Uterus (tissue), 4 donors: Measurements from ENCODE around the gene WDSUB1. TPM values are rescaled to one million over a fixed set of nuclear protein-coding genes. Genes with fewer than 3 reads are reported as not detected.

ENCODE experiments used
- DNase-seq, 2 donors: peaks; one replicate each; pipeline ENCODE4 v3.0.0-alpha.2; 2019 to 2020
- H3K27ac ChIP-seq, 2 donors: fragments of 200-600 bp; sonication (generic); 1 replicate in 1 of 2; 2 replicates in 1 of 2; pipeline ENCODE4 v1.5.1; 2016 to 2018
- H3K27me3 ChIP-seq, 2 donors: fragments of 200-600 bp; sonication (generic); one replicate each; pipeline ENCODE4 v1.5.1; 2018 to 2019; ENCODE audit warnings: control low read depth in 1 of 2
- H3K36me3 ChIP-seq, 2 donors: fragments of 200-600 bp; sonication (generic); one replicate each; pipeline ENCODE4 v1.5.1; 2019; ENCODE audit warnings: control low read depth in 1 of 2
- H3K4me1 ChIP-seq, 2 donors: fragments of 200-600 bp; sonication (generic); one replicate each; pipeline ENCODE4 v1.5.1; 2018 to 2019; ENCODE audit warnings: control low read depth in 1 of 2
- H3K4me3 ChIP-seq, 2 donors: fragments of 200-600 bp; sonication (generic); 1 replicate in 1 of 2; 2 replicates in 1 of 2; pipeline ENCODE4 v1.5.1; 2018 to 2019; ENCODE audit warnings: mild to moderate bottlenecking in 1 of 2
- H3K9me3 ChIP-seq, 2 donors: fragments of 200-600 bp; sonication (generic); one replicate each; pipeline ENCODE4 v1.5.1; 2019; ENCODE audit warnings: control low read depth in 1 of 2
- POLR2A ChIP-seq, 2 donors: fragments of 450-650 bp; IDR thresholded peaks; one replicate each; pipeline ENCODE4 v1.6.1; 2016; ENCODE audit warnings: antibody characterized with exemption in 2 of 2, mild to moderate bottlenecking in 1 of 2, moderate library complexity in 1 of 2
- intact Hi-C: fragments of 100-400 bp; cut with DNase I; formaldehyde crosslinking; loops from one replicate; pipeline ENCODE4 v1.15.1; 2023; ENCODE audit warnings: low total_unique reads
- total RNA-seq, 4 donors: library from RNA; depleted of rRNA in 3 of 4; stranded (reverse); fragments of >200 nt in 3 of 4; gene quantifications; one replicate each; pipeline versions ENCODE4 v1.1.0 to v1.2.4, GENCODE V29; 2014 to 2023
- TF ChIP-seq, protein P1 (sequence below), 4 experiments: fragments of 200-600 bp in 2 of 4; fragments of 450-650 bp in 2 of 4; sonication (generic) in 2 of 4; IDR thresholded peaks; one replicate each; pipeline ENCODE4 v1.5.1; 2016 to 2019; ENCODE audit warnings: antibody characterized with exemption in 4 of 4, mild to moderate bottlenecking in 2 of 4, moderate library complexity in 1 of 4
- donor health status: DM: yes; HTN: yes; CAD: no.

WDSUB1 gene
- total RNA-seq, 4 donors from 2014 or later = 5.6 to 10.3 (median 8.3) TPM

GRCh38 chr2:159256159-159256558 lies 30.3 kb downstream of the WDSUB1 start:
- Histone ChIP-seq H3K27me3 (no peaks in the 10 kb centered on the region), H3K36me3 (no peaks in the 10 kb centered on the region), H3K27ac (no peak overlapping the region), H3K4me3 (no peak overlapping the region), H3K4me1 (peaks cover 0 to 2% of the 10 kb centered on the region in 2 donors), H3K9me3 (no peaks in the 10 kb centered on the region)
- TF ChIP-seq, protein P1, sequence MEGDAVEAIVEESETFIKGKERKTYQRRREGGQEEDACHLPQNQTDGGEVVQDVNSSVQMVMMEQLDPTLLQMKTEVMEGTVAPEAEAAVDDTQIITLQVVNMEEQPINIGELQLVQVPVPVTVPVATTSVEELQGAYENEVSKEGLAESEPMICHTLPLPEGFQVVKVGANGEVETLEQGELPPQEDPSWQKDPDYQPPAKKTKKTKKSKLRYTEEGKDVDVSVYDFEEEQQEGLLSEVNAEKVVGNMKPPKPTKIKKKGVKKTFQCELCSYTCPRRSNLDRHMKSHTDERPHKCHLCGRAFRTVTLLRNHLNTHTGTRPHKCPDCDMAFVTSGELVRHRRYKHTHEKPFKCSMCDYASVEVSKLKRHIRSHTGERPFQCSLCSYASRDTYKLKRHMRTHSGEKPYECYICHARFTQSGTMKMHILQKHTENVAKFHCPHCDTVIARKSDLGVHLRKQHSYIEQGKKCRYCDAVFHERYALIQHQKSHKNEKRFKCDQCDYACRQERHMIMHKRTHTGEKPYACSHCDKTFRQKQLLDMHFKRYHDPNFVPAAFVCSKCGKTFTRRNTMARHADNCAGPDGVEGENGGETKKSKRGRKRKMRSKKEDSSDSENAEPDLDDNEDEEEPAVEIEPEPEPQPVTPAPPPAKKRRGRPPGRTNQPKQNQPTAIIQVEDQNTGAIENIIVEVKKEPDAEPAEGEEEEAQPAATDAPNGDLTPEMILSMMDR (IDR thresholded peaks at IDR 0.05) = no peak
- TF ChIP-seq POLR2A (IDR thresholded peaks at IDR 0.05) = no peak
- no peak for DNase-seq
- intact Hi-C loops = no loop called here

GRCh38 chr2:159252905-159253304 lies 33.6 kb downstream of the WDSUB1 start:
- intact Hi-C loops = no loop called here
- Histone ChIP-seq H3K4me1 (peaks cover 0 to 2% of the 10 kb centered on the region in 2 donors), H3K4me3 (no peak overlapping the region), H3K36me3 (no peaks in the 10 kb centered on the region), H3K9me3 (no peaks in the 10 kb centered on the region), H3K27ac (no peak overlapping the region), H3K27me3 (no peaks in the 10 kb centered on the region)
- TF ChIP-seq, protein P1 (IDR thresholded peaks at IDR 0.05) = no peak
- TF ChIP-seq POLR2A (IDR thresholded peaks at IDR 0.05) = no peak
- DNase-seq = no peak

DNA sequence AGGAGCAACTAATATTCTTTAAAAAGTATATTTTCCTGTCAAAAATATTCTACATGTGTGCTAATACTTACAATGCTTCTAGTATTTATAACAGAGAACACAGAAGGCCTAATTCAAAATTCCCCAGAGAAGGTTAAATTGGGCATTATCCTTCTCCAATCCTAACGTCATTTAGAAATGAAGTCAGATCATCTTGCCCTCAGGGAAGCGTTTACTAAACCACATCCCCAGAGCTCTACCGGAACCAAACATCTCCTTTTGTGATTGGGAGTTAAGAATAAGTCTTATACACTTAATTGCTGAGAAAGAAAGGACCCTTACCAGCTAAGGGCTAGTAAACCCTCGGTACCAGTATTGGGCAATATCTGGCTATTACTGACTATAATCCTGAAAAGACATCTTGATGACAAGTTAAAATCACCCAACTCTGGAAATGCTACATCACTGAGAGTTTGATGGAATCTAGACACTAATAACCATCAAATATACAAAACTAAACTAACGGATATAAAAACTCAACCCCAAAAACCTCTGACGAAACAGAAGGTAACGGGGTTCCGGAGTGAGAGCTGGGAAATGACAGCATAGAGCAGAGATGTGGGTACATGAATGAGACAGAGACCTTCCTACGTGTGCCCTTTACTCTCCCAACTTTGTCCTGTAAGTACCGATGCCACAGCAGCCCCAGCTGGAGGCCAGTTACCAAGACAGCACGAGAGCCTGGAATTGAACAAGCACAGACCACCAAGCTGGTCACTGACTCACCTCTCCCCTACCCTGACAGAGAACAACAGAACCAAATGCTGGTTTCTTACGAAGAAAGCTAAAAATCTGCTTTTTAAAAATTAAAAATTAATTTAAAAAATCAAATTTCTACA lies 35.0 kb downstream of the WDSUB1 start:
- no peak for TF ChIP-seq POLR2A (IDR thresholded peaks at IDR 0.05)
- TF ChIP-seq, protein P1 (IDR thresholded peaks at IDR 0.05) = no peak
- Histone ChIP-seq H3K4me3 (no peak overlapping the region), H3K4me1 (peaks cover 0 to 2% of the 10 kb centered on the region in 2 donors), H3K36me3 (no peaks in the 10 kb centered on the region), H3K27ac (no peak overlapping the region), H3K9me3 (no peaks in the 10 kb centered on the region), H3K27me3 (no peaks in the 10 kb centered on the region)
- intact Hi-C loops = no loop called here
- DNase-seq = no peak

DNA sequence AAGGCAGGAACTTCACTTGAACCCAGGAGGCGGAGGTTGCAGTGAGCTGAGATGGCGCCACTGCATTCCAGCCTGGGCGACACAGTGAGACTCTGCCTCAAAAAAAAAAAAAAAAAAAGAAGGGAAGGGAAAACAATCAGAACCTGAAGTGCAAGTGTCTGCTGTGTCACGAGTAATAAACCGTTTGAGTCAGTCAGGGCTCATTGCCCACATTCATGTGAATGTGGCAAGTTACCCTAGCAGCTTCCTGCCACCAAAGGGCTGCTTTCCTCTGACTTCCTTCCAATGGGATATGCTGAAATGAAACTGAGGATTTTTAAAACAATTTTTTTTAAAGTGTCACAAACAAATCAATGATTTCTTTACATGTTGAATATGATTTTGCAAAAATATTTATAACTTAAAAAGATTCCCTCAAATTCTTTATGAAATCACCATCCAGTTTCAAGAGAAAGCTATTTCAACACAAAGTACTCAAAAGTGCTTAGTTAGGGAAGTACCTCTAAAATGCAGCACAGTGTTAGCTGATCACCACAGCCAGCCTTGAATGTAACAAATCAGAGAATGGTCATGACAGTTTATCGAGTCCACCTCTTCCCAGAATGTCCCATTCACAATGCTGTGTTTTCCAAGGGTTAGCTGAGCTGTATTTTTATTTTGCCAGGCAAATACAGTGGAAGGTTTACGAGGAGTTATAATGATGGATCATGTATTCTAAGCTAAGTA lies 36.4 kb downstream of the WDSUB1 start:
- peak overlapping the region; percentile 21 to 68 for H3K27ac ChIP-seq
- intact Hi-C loops = no loop called here
- H3K36me3 ChIP-seq = no peaks in the 10 kb centered on the region
- TF ChIP-seq POLR2A (IDR thresholded peaks at IDR 0.05) = no peak
- TF ChIP-seq, protein P1 (IDR thresholded peaks at IDR 0.05) = no peak
- H3K9me3 ChIP-seq = no peaks in the 10 kb centered on the region
- peaks cover 0 to 2% of the 10 kb centered on the region in 2 donors for H3K4me1 ChIP-seq
- H3K4me3 ChIP-seq = no peak overlapping the region
- peak; percentile 28 to 49 for DNase-seq
- no peaks in the 10 kb centered on the region for H3K27me3 ChIP-seq
